K562 (cell line): ENCODE data around the gene SESN2. TPM values are rescaled to one million over a fixed set of nuclear protein-coding genes. Genes with fewer than 3 reads are reported as not detected.

Experiments used
- ATF1 ChIP-seq, 2 experiments: fragments of 450-650 bp in 1 of 2; IDR thresholded peaks; 2 replicates each; pipeline ENCODE4 v1.6.1; 2016; ENCODE audit warnings: missing compliant biosample characterization in 1 of 2, missing genetic modification characterization in 1 of 2
- DMBX1 ChIP-seq: fragments of 250-450 bp; sonication (Bioruptor Pico); IDR thresholded peaks from 2 replicates; pipeline ENCODE4 v1.8.0; 2022; ENCODE audit warnings: inconsistent platforms, mild to moderate bottlenecking, moderate library complexity, borderline replicate concordance
- MEF2D ChIP-seq: conservative IDR thresholded peaks from 2 replicates; pipeline ENCODE4 v1.6.1; 2016; ENCODE audit warnings: low read depth, missing genetic modification characterization, missing compliant biosample characterization
- NR2C1 ChIP-seq, 2 experiments: fragments of 450-650 bp; IDR thresholded peaks; 2 replicates each; pipeline ENCODE4 v1.6.1; 2017; ENCODE audit warnings: mild to moderate bottlenecking in 2 of 2, antibody characterized with exemption in 1 of 2, inconsistent platforms in 1 of 2, missing compliant biosample characterization in 1 of 2, missing genetic modification characterization in 1 of 2
- PHF8 ChIP-seq: fragments of 200-600 bp; sonication (generic); IDR thresholded peaks from 2 replicates; pipeline ENCODE4 v1.6.1; 2012; ENCODE audit warnings: mixed run types, mild to moderate bottlenecking, inconsistent platforms, low read length, moderate library complexity, borderline replicate concordance
- POLR2AphosphoS5 ChIP-seq: IDR thresholded peaks from 2 replicates; pipeline ENCODE4 v1.6.1; 2011; ENCODE audit warnings: mild to moderate bottlenecking, low read depth, low read length, moderate library complexity; ENCODE audit not compliant: control insufficient read depth, insufficient read depth
- PYGO2 ChIP-seq: fragments of 450-650 bp; IDR thresholded peaks from 2 replicates; pipeline ENCODE4 v1.6.1; 2016; ENCODE audit warnings: mild to moderate bottlenecking, missing genetic modification characterization, moderate library complexity, missing compliant biosample characterization
- SAP30 ChIP-seq: fragments of 200-600 bp; sonication (generic); IDR thresholded peaks from 2 replicates; pipeline ENCODE4 v1.6.1; 2012; ENCODE audit warnings: borderline replicate concordance, low read depth, mild to moderate bottlenecking, moderate library complexity, low read length, control low read depth, inconsistent platforms; ENCODE audit not compliant: insufficient read depth, poor library complexity, severe bottlenecking
- SMARCE1 ChIP-seq: fragments of 450-650 bp; IDR thresholded peaks from 2 replicates; pipeline ENCODE4 v1.7.1; 2016; ENCODE audit warnings: mild to moderate bottlenecking
- ZNF707 ChIP-seq: fragments of 250-450 bp; sonication (Bioruptor Pico); conservative IDR thresholded peaks from 2 replicates; pipeline ENCODE4 v1.8.0; 2022; ENCODE audit warnings: inconsistent platforms, mild to moderate bottlenecking, moderate library complexity
- ZNF75A ChIP-seq: fragments of 450-650 bp; formaldehyde crosslinking; IDR thresholded peaks from 2 replicates; pipeline ENCODE4 v1.4.0; 2020; ENCODE audit warnings: mild to moderate bottlenecking
- polyA plus RNA-seq, 8 experiments: library from polyadenylated mRNA; depleted of rRNA in 4 of 8; stranded (reverse) in 5 of 8; unstranded in 3 of 8; fragments of >200 nt; fragmentation: Nextera tagmentation in 2 of 8; fragmentation: Illumina TruSeq in 1 of 8; extraction: Ambion mirVana in 2 of 8; extraction: Trizol in 1 of 8; gene quantifications; 2 replicates each; pipeline versions ENCODE4 v1.2.1 to v1.2.3, GENCODE V29; 2011 to 2014; ENCODE audit warnings: inconsistent platforms in 1 of 8, missing spikeins in 1 of 8
- total RNA-seq, 7 experiments: library from RNA; depleted of rRNA in 6 of 7; stranded (reverse); fragments of >200 nt in 6 of 7; fragmentation: Illumina TruSeq in 2 of 7; extraction: Trizol in 2 of 7; gene quantifications; 2 replicates each; pipeline versions ENCODE4 v1.2.1 to v1.2.3, GENCODE V29; 2011 to 2021; ENCODE audit warnings: low replicate concordance in 1 of 7
- TF ChIP-seq, protein P1 (sequence below), 2 experiments: fragments of 450-650 bp; IDR thresholded peaks; 2 replicates each; pipeline ENCODE4 v1.6.1; 2018; ENCODE audit warnings: mild to moderate bottlenecking in 2 of 2, low read depth in 1 of 2; ENCODE audit not compliant: partially characterized antibody in 2 of 2
- TF ChIP-seq, protein P2 (sequence below): sonication (generic); formaldehyde crosslinking; IDR thresholded peaks from 2 replicates; pipeline ENCODE4 v1.8.0; 2022; ENCODE audit warnings: mild to moderate bottlenecking, missing genetic modification reagents
- TF ChIP-seq, protein P3 (sequence below): fragments of 450-650 bp; formaldehyde crosslinking; IDR thresholded peaks from 2 replicates; pipeline ENCODE4 v1.4.0; 2020; ENCODE audit warnings: mild to moderate bottlenecking, moderate library complexity
- TF ChIP-seq, protein P4 (sequence below): fragments of 250-450 bp; sonication (Bioruptor Pico); IDR thresholded peaks from 2 replicates; pipeline ENCODE4 v1.8.0; 2022; ENCODE audit warnings: moderate library complexity, mild to moderate bottlenecking, inconsistent platforms

SESN2 gene
- total and polyA plus RNA-seq, 9 of the 15 experiments (the other 6 are each of a cell fraction or from before 2014, with no cell fraction given), result 3.7 to 71.3 (median 16.8) TPM

DNA sequence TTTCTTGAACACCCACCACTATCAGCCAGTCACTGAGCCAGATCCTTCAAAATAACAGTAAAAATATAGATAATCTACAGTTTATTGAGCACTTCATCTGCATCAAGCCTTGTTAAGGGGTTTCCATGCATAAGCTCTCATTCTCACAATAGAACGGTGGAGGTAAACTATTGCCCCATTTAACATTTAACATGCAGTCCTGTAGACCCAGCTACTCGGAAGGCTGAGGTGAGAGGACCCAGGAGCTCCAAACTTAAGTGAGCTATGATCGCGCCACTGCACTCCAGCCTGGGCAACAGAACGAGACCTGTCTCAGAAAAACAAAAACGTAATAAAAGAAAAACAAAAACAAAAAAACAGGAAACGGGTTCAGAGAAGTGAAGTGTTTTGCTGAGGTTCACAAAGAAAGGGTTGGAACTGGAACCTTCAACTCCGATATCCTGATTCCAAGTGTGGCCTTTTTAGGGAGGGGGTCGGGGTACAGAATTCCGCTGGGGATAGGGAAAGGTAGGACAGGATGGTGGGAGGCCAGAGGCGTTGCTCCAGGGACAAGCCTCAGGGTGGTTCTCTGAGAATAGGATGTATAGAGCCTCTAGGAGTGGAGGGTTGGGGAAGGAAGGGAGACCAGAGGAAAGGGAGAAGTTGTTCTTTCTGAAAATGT, 11.6 kb upstream of the SESN2 start (continued):
- TF ChIP-seq, protein P1, sequence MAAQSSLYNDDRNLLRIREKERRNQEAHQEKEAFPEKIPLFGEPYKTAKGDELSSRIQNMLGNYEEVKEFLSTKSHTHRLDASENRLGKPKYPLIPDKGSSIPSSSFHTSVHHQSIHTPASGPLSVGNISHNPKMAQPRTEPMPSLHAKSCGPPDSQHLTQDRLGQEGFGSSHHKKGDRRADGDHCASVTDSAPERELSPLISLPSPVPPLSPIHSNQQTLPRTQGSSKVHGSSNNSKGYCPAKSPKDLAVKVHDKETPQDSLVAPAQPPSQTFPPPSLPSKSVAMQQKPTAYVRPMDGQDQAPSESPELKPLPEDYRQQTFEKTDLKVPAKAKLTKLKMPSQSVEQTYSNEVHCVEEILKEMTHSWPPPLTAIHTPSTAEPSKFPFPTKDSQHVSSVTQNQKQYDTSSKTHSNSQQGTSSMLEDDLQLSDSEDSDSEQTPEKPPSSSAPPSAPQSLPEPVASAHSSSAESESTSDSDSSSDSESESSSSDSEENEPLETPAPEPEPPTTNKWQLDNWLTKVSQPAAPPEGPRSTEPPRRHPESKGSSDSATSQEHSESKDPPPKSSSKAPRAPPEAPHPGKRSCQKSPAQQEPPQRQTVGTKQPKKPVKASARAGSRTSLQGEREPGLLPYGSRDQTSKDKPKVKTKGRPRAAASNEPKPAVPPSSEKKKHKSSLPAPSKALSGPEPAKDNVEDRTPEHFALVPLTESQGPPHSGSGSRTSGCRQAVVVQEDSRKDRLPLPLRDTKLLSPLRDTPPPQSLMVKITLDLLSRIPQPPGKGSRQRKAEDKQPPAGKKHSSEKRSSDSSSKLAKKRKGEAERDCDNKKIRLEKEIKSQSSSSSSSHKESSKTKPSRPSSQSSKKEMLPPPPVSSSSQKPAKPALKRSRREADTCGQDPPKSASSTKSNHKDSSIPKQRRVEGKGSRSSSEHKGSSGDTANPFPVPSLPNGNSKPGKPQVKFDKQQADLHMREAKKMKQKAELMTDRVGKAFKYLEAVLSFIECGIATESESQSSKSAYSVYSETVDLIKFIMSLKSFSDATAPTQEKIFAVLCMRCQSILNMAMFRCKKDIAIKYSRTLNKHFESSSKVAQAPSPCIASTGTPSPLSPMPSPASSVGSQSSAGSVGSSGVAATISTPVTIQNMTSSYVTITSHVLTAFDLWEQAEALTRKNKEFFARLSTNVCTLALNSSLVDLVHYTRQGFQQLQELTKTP (IDR thresholded peaks at IDR 0.05; ENCODE audit: low read depth in 1 of 2, partially characterized antibody in 2 of 2), result peak in 1 of 2 experiments; percentile 25
- TF ChIP-seq PHF8 (peak; percentile 3; the same call in 1 of the 2 replicates), NR2C1 (IDR thresholded peaks at IDR 0.05) (peak; percentile 11; the same call in 1 of the 2 replicates), NR2C1 (tag; IDR thresholded peaks at IDR 0.05) (no peak), ATF1 (CRISPR knock-in tag; IDR thresholded peaks at IDR 0.05) (no peak), ATF1 (tag; IDR thresholded peaks at IDR 0.05) (peak; percentile 73), MEF2D (0 out of 2 replicates have a peak, but pooled peaks have one; percentile 3), ZNF707 (CRISPR knock-in tag) (no peak), PYGO2 (tag) (0 out of 2 replicates have a peak, but pooled peaks have one; percentile 11), SAP30 (no peak), DMBX1 (CRISPR knock-in tag) (peak; percentile 12; the same call in 1 of the 2 replicates), SMARCE1 (no peak), ZNF75A (CRISPR knock-in tag) (0 out of 2 replicates have a peak, but pooled peaks have one; percentile 39), POLR2AphosphoS5 (0 out of 2 replicates have a peak, but pooled peaks have one; percentile 9)
- TF ChIP-seq, protein P2, sequence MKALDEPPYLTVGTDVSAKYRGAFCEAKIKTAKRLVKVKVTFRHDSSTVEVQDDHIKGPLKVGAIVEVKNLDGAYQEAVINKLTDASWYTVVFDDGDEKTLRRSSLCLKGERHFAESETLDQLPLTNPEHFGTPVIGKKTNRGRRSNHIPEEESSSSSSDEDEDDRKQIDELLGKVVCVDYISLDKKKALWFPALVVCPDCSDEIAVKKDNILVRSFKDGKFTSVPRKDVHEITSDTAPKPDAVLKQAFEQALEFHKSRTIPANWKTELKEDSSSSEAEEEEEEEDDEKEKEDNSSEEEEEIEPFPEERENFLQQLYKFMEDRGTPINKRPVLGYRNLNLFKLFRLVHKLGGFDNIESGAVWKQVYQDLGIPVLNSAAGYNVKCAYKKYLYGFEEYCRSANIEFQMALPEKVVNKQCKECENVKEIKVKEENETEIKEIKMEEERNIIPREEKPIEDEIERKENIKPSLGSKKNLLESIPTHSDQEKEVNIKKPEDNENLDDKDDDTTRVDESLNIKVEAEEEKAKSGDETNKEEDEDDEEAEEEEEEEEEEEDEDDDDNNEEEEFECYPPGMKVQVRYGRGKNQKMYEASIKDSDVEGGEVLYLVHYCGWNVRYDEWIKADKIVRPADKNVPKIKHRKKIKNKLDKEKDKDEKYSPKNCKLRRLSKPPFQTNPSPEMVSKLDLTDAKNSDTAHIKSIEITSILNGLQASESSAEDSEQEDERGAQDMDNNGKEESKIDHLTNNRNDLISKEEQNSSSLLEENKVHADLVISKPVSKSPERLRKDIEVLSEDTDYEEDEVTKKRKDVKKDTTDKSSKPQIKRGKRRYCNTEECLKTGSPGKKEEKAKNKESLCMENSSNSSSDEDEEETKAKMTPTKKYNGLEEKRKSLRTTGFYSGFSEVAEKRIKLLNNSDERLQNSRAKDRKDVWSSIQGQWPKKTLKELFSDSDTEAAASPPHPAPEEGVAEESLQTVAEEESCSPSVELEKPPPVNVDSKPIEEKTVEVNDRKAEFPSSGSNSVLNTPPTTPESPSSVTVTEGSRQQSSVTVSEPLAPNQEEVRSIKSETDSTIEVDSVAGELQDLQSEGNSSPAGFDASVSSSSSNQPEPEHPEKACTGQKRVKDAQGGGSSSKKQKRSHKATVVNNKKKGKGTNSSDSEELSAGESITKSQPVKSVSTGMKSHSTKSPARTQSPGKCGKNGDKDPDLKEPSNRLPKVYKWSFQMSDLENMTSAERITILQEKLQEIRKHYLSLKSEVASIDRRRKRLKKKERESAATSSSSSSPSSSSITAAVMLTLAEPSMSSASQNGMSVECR, result 0 out of 2 replicates have a peak, but pooled peaks have one; percentile 25
- TF ChIP-seq, protein P3, sequence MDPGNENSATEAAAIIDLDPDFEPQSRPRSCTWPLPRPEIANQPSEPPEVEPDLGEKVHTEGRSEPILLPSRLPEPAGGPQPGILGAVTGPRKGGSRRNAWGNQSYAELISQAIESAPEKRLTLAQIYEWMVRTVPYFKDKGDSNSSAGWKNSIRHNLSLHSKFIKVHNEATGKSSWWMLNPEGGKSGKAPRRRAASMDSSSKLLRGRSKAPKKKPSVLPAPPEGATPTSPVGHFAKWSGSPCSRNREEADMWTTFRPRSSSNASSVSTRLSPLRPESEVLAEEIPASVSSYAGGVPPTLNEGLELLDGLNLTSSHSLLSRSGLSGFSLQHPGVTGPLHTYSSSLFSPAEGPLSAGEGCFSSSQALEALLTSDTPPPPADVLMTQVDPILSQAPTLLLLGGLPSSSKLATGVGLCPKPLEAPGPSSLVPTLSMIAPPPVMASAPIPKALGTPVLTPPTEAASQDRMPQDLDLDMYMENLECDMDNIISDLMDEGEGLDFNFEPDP (CRISPR knock-in tag), result no peak
- TF ChIP-seq, protein P4, sequence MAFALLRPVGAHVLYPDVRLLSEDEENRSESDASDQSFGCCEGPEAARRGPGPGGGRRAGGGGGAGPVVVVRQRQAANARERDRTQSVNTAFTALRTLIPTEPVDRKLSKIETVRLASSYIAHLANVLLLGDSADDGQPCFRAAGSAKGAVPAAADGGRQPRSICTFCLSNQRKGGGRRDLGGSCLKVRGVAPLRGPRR (CRISPR knock-in tag), result 0 out of 2 replicates have a peak, but pooled peaks have one; percentile 50
